Measurements from ENCODE around the gene PBX2.

PBX2 gene

GRCh38 chr6:32170294-32170693 lies 19.7 kb downstream of the PBX2 start:
- FAIRE-seq = no peak

GRCh38 chr6:32168807-32169591 lies 21.0 kb downstream of the PBX2 start:
- FAIRE-seq = no peak

GRCh38 chr6:32168350-32168749 lies 21.7 kb downstream of the PBX2 start:
- no peak for FAIRE-seq

- FAIRE-seq = no peak
These were observed 22.2 kb downstream of the PBX2 start for GRCh38 chr6:32167761-32168262.

GRCh38 chr6:32167154-32167760 lies 22.7 kb downstream of the PBX2 start:
- FAIRE-seq = no peak

- no peak for FAIRE-seq
These were observed 23.5 kb downstream of the PBX2 start for GRCh38 chr6:32166411-32167061.

- no peak for FAIRE-seq
These were observed 25.7 kb downstream of the PBX2 start, which contains the start of gene EGFL8 for GRCh38 chr6:32164295-32164694. Gene EGFL8 (plus strand): TSS chr6:32164595. CDS start chr6:32166166, 1,571 bp downstream.

- no peak for FAIRE-seq
These were observed 26.3 kb downstream of the PBX2 start for GRCh38 chr6:32163559-32164258.

- FAIRE-seq = no peak
These were observed 31.9 kb downstream of the PBX2 start for GRCh38 chr6:32158052-32158451.

GRCh38 chr6:32156891-32157290 lies 33.1 kb downstream of the PBX2 start:
- FAIRE-seq = no peak

- FAIRE-seq = no peak
These were observed 35.4 kb downstream of the PBX2 start for GRCh38 chr6:32154514-32155161.

GRCh38 chr6:32153564-32154513 lies 36.2 kb downstream of the PBX2 start, which contains the start of gene PPT2:
Gene PPT2 (plus strand): TSS chr6:32154141. CDS start chr6:32154595, 454 bp downstream.
- FAIRE-seq = no peak

GRCh38 chr6:32152769-32153563 lies 37.0 kb downstream of the PBX2 start:
- FAIRE-seq = no peak

- no peak for FAIRE-seq
These were observed 37.9 kb downstream of the PBX2 start, which contains the start of gene PRRT1 for GRCh38 chr6:32151863-32152768. Gene PRRT1 (minus strand): TSS chr6:32151939. CDS start chr6:32151827, 112 bp downstream.

- FAIRE-seq = no peak
These were observed 38.7 kb downstream of the PBX2 start for GRCh38 chr6:32151181-32151862.

- FAIRE-seq = no peak
These were observed 39.8 kb downstream of the PBX2 start for GRCh38 chr6:32149932-32150870.

GRCh38 chr6:32149092-32149755 lies 40.8 kb downstream of the PBX2 start:
- FAIRE-seq = no peak
